Measurements from ENCODE around the gene ARHGAP6.
A peak's percentile ranks its signal among the peaks of the same experiment; 100 is the strongest.
"Not testable (repeated sequence)": the region's sequence is repeated elsewhere in the genome, so short reads cannot be mapped to it uniquely, and the experiment has no call there.

Gene ARHGAP6

DNA sequence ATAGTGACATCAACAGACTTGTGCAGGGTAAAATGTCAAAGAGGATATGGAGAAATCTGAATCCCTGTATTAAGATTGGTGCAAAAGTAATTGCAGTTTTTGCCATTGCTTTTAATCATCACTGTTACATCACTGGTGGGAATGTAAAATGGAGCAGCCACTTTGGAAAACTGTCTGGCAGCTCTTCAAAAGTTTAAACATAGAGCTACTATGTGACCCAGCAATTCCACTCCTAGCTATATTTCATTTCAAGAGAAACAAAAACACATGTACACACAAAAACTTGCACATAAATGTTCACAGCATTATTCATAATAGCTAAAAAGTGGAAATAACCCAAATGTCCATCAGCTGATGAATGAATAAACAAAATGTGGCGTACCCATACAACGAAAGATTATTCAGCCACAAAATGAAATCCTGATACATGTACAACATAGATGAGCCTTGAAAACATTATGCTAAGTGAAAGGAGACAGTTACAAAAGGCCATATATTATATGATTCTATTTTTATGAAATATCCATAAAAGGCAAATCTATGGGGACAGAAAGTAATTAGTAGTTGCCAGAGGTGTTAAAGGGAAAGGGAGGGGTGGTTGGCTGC, 266.1 kb downstream of the ARHGAP6 start:
- DNase-seq (ENCODE audit: low read depth, low spot score) = no peak

GRCh38 chrX:11398785-11399184, 266.9 kb downstream of the ARHGAP6 start:
- no peak for DNase-seq (ENCODE audit: low read depth, low spot score)

GRCh38 chrX:11398139-11398538, 267.6 kb downstream of the ARHGAP6 start:
- no peak for DNase-seq (ENCODE audit: low read depth, low spot score)

DNA sequence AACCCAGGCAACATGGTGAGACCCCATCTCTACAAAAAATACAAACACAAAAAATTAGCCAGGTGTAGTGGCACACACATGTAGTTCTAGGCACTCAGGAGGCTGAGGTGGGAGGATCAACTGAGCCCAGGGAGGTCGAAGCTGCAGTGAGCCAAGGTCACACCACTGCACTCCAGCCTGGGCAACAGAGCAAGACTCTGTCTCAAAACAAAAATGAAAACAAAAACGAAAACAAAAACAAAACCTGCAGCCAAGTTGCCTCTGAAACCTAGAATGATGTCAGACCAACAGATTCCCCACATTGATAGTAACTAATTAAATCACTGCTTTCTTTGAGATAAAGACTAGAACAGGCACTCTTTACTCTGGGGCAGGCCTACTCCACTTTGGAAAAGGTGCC, 268.0 kb downstream of the ARHGAP6 start:
- no peak for DNase-seq (ENCODE audit: low read depth, low spot score)

DNA sequence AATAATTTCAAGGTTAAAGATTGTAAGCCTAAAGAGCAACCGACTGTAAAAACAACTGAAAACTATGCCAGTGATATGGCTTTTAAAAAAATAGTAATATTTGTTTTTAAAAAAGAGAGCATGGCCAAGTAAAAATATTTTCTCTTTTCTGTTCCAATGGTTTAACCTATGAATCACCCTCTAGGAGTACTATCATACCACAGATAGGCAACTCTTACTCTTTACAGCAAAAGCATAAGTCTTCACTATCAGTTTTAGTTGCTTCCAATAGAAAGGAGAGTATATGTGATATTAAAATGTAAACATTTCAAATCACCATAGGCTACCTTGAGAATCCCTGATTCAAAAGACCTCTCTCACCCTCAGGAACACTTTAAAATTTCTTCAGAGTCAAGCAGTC, 269.9 kb downstream of the ARHGAP6 start:
- no peak for DNase-seq (ENCODE audit: low read depth, low spot score)

- no peak for DNase-seq (ENCODE audit: low read depth, low spot score)
These were observed 271.6 kb downstream of the ARHGAP6 start for GRCh38 chrX:11393949-11394654.

GRCh38 chrX:11386812-11387211, 278.9 kb downstream of the ARHGAP6 start:
- no peak for DNase-seq (ENCODE audit: low read depth, low spot score)

DNA sequence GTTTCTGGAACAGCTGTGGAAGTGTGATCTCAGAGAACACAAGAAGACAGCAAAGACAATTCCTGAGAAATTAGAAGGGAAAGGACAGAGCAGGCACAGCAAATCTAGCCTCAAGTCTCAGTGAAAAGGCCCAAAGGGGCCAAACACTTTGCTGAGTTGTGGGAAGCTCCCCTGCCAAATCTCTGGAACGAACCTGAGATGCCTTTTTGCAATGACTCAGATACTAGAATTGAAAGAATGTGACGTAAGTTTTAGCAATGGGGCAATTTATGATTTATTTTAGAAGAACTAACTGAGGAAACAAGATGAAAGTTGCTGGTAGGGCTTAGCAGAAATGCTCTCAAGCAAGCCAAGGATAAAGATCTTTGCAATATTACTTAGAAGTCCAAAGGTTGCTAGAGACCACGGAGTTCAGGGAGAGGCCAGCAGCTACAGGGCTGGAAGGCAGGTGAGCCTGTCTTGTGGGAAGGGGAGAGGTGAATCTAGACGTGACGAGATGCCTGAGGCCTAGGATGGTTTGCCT, 279.7 kb downstream of the ARHGAP6 start:
- peak; percentile 31 for DNase-seq (ENCODE audit: low read depth, low spot score)

- no peak for DNase-seq (ENCODE audit: low read depth, low spot score)
These were observed 282.8 kb downstream of the ARHGAP6 start for GRCh38 chrX:11382930-11383329.

GRCh38 chrX:11381464-11381863, 284.3 kb downstream of the ARHGAP6 start:
- peak; percentile 41 for DNase-seq (ENCODE audit: low read depth, low spot score)

GRCh38 chrX:11380187-11380844, 285.4 kb downstream of the ARHGAP6 start:
- no peak for DNase-seq (ENCODE audit: low read depth, low spot score)

- DNase-seq (ENCODE audit: low read depth, low spot score) = no peak
These were observed 289.6 kb downstream of the ARHGAP6 start for GRCh38 chrX:11376163-11376562.

- DNase-seq (ENCODE audit: low read depth, low spot score) = no peak
These were observed 290.1 kb downstream of the ARHGAP6 start for GRCh38 chrX:11375614-11376119.

DNA sequence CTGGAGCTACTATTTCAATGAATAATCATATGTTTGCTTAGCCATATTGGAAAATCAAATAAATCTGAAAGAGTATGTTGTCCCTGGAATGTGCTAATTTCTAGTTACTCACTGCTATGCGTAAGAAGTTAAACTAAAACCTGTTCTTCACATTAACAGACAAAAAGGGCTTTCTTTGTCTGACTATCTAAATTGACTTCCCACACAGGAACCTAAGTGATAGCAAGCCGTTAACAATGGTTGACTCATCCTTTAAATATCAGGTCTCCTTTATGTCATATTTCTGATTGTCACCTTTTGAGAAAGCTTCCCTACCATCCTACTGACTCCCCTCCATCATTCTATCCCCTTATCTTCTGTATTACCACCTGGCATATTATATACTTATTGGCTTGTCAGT, 291.1 kb downstream of the ARHGAP6 start:
- DNase-seq (ENCODE audit: low read depth, low spot score) = no peak

DNA sequence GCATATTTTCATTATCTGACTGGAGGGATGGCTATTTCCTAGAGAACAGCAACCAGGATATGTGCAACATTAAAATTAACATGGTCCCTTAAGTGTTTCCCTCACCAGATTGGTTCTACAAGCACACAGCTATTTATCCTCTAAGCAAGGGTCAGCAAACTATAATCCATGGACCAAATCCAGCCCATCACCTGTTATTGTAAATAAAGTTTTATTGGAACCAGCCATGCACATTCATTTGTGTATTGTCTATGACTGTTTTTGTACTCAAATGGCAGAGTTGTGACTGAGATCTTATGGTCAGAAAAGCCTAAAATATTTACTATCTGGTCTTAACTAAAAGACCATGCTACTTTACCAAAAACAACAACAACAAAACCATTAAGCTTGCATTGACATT, 294.6 kb downstream of the ARHGAP6 start:
- DNase-seq (ENCODE audit: low read depth, low spot score) = no peak

DNA sequence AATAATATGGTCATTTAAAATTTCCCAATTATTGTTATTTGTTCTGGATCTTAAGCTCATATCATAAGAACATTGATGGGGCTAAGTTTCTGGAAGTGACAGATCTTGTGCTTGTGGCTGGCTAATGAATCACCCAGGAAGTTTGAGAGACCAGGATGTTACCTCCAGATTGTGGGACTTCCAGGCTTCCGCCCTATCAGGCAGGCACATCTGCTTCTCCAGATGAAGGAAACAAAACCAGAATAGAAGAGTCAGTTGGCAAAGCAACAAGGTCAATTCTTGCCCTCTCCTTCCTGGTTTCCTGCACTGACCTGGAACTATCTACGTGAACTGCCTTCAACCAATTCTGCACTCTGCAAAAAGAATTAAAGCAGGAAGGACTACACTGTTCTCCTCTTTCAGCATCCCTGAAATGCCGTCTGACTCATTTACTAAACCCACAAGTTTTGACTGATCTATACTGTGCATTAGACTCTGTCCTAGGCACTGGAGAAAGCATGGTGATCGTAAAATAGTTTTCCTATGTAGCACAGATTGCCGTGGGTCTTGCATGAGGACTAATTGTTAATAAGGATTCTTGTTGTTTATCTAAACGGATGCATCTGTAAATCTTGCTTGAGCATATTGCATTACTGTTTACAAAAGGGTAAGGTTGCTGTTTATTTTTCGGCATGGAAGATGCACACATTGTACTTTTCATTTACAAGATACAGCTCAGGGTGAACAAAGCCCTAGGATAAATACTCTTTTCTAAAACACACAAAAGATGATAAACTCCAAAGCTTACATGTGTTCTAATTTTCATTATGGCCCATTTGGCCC, 297.9 kb downstream of the ARHGAP6 start:
- DNase-seq (ENCODE audit: low read depth, low spot score) = no peak

DNA sequence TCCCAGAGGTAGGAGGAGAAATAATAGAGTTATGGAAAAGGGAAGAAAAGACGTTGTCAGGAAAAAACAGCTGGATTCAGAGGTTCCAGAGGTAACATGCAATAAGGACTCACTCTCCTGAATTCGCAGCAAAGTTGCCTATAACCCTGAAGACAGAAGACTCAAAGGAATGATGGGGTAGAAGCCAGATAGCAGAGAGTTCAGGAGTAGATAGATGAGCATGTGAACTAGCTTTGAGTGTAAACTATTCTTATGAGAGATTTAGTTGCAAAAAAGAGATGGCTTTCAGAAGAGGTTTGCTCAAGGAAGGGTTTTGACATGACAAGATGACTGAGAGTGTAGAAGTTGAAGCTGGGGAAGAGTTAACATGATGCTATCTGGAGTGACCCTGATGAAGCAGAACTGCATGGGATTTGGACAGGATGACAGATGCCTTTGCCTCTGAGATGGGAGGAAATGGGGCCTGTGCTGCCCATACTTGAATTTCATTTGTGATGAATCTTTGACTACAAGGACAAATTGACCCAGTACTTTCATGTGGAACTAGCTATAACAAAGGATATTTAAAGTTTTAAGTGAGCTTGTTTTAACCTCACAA, 298.6 kb downstream of the ARHGAP6 start:
- DNase-seq (ENCODE audit: low read depth, low spot score) = no peak

DNA sequence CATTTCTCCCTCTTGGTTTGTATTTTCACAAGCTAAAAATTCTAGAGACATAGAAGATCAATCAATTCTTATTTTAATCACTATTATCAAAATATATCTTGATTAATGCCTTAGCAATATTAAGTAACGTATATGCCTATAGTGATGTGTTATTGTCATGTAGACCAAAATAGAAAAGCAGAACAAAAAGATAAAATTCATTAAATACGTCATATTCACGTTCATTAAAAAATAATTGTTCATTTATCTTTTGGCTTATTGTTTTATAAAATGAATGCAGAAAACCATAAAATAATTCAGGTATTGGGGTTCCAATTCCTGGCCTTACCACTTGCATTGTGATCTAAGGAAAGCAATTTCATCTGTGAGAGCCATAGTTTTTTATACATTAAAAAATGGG, 300.3 kb downstream of the ARHGAP6 start:
- no peak for DNase-seq (ENCODE audit: low read depth, low spot score)

- no peak for DNase-seq (ENCODE audit: low read depth, low spot score)
These were observed 300.9 kb downstream of the ARHGAP6 start for GRCh38 chrX:11364835-11365234.

DNA sequence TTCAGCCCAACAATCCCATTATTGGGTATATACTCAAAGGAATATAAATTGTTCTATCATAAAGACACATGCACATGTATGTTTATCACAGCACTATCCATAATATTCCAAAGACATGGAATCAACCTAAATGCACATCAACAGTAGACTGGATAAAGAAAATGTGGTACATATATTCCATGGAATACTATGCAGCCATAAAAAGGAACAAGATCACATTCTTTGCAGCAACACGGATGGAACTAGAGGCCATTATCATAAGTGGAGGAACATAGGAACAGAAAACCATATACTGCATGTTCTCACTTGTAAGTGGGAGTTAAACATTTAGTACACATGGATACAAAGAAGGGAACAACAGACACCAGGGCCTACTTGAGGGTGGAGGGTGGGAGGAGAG, 301.9 kb downstream of the ARHGAP6 start:
- DNase-seq (ENCODE audit: low read depth, low spot score) = not testable (repeated sequence)

DNA sequence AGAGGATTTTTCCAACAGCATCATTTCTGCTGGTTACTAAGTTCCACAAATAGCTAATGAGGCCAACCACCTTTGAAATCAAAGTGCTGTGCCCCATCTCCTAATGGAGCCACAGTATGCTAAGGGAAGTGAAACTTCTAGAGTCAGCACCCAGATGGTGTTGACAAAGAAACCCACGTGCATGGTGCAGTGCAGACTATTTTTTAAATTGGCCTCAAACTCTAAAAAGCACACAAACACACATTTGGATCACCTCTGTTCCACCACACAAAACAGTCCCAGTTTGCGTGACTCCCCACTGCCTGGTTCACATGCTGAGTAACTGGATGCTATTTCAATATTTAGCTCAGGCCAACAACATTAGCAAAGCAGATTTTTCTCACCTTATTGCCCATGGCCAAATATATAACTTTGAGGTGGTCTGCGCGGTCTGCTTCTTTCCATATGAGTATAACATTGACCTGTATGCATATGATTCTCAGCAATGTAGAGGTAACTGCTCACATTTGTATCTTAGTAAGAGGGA, 302.6 kb downstream of the ARHGAP6 start:
- no peak for DNase-seq (ENCODE audit: low read depth, low spot score)
